Measurements from ENCODE around the gene KCNQ1.

DNA sequence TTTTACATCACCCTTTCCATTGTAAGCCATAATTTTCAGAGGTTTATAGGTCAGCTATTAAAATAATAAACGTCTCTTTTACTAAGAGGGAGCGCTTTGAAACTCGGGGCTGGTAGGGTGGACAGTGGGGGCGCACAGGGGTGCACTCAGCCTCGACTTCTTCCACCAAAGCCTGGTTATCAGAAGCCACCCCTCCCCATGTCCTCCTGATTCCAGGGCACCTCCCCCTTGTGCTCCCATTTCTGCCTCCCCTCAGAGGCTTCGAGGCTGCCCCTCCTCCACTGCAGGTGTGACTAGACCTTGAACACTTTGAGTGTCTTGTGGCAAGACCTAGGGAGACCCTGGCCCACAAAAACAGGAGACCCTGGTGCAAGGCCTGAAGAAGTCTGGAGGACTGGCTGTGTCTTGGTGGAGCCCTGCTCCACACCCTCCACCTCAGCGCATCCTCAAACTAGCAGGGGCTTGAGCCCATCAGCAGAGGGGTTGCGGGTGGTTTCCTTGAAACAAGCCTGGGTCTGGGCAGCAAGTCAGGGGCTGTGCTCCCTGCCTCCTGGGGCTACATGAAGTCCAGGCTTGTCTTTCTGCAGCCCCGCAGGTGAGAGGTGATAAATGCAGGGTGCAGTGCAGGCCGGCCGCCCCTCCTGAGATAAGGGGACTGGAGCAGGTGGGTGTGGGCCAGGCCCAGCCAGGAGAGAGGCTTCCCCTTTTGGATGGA, 437.7 kb downstream of the KCNQ1 start:
- TF ChIP-seq, protein P1, sequence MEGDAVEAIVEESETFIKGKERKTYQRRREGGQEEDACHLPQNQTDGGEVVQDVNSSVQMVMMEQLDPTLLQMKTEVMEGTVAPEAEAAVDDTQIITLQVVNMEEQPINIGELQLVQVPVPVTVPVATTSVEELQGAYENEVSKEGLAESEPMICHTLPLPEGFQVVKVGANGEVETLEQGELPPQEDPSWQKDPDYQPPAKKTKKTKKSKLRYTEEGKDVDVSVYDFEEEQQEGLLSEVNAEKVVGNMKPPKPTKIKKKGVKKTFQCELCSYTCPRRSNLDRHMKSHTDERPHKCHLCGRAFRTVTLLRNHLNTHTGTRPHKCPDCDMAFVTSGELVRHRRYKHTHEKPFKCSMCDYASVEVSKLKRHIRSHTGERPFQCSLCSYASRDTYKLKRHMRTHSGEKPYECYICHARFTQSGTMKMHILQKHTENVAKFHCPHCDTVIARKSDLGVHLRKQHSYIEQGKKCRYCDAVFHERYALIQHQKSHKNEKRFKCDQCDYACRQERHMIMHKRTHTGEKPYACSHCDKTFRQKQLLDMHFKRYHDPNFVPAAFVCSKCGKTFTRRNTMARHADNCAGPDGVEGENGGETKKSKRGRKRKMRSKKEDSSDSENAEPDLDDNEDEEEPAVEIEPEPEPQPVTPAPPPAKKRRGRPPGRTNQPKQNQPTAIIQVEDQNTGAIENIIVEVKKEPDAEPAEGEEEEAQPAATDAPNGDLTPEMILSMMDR (conservative IDR thresholded peaks at IDR 0.05 in 1 of 2, IDR thresholded peaks at IDR 0.05 in 1 of 2; ENCODE audit: low read depth in 1 of 2, low read length in 2 of 2): no peak
- no peak for TF ChIP-seq EZH2 (IDR thresholded peaks at IDR 0.05; ENCODE audit: low read length, missing control alignments)

Data from fibroblast of lung (primary cell).